DND-41 (cell line): ENCODE results near the gene MAP3K14.

Source experiments
- CTCF ChIP-seq: IDR thresholded peaks from 2 replicates; pipeline ENCODE4 v1.5.1; 2012; ENCODE audit warnings: borderline replicate concordance, low read length, moderate library complexity, mild to moderate bottlenecking; ENCODE audit not compliant: poor library complexity, severe bottlenecking; ENCODE audit errors: extremely low read depth
- EZH2 ChIP-seq: IDR thresholded peaks from 3 replicates; pipeline ENCODE4 v1.6.1; 2012; ENCODE audit warnings: borderline replicate concordance, low read depth, mild to moderate bottlenecking, moderate library complexity, low read length, inconsistent platforms; ENCODE audit not compliant: severe bottlenecking

DNA sequence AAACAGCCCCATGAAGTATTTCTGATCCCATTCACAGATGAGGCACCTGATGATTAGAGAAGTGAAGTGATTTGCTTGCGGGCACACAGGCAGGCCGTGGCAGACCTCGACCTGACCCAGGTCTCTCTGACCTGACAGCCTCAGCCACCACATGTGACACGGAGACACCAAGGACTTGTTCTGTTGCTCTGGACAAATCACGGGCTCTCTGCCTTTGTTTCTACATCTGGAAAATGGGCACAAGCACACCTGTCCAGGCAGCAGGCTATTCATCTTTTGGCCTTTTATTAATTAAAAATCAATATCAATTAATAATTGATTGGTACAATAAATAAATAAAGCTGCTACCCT is 3.4 kb downstream of the MAP3K14 start:
- no peak for TF ChIP-seq CTCF
- no peak for TF ChIP-seq EZH2
